HG03095 (cell line): ENCODE data around the gene SHISAL1.
"Not testable (repeated sequence)": the region's sequence is repeated elsewhere in the genome, so short reads cannot be mapped to it uniquely, and the experiment has no call there.

Source experiments
- ATAC-seq: cut with Tn5 transposase; IDR thresholded peaks from one replicate; pipeline ENCODE4 v1.9.1; 2021; ENCODE audit warnings: moderate library complexity; ENCODE audit not compliant: unreplicated experiment

Gene SHISAL1

GRCh38 chr22:44329179-44329796 is 16.5 kb upstream of the SHISAL1 start:
- ATAC-seq = peak; percentile 72

GRCh38 chr22:44328762-44329161 is 16.0 kb upstream of the SHISAL1 start:
- ATAC-seq = no peak

GRCh38 chr22:44328326-44328725 is 15.6 kb upstream of the SHISAL1 start:
- no peak for ATAC-seq

- ATAC-seq = no peak
These were observed 13.7 kb upstream of the SHISAL1 start for GRCh38 chr22:44326491-44326885.

- ATAC-seq = no peak
These were observed 13.2 kb upstream of the SHISAL1 start for GRCh38 chr22:44325718-44326490.

GRCh38 chr22:44323140-44323790 is 10.5 kb upstream of the SHISAL1 start:
- not testable (repeated sequence) for ATAC-seq

GRCh38 chr22:44319685-44320084 is 6.9 kb upstream of the SHISAL1 start:
- ATAC-seq = no peak

- ATAC-seq = no peak
These were observed 6.0 kb upstream of the SHISAL1 start for GRCh38 chr22:44318751-44319150.

GRCh38 chr22:44317886-44318637 is 5.3 kb upstream of the SHISAL1 start:
- ATAC-seq = no peak

GRCh38 chr22:44317123-44317444 is 4.3 kb upstream of the SHISAL1 start:
- ATAC-seq = no peak

GRCh38 chr22:44316393-44317122 is 3.8 kb upstream of the SHISAL1 start:
- ATAC-seq = no peak

- ATAC-seq = no peak
These were observed 1.8 kb upstream of the SHISAL1 start for GRCh38 chr22:44314425-44315067.

GRCh38 chr22:44313385-44314006 is 745 bp upstream of the SHISAL1 start:
- no peak for ATAC-seq

GRCh38 chr22:44311855-44312170 is 938 bp downstream of the SHISAL1 start:
- ATAC-seq = no peak

- ATAC-seq = no peak
These were observed 1.5 kb downstream of the SHISAL1 start for GRCh38 chr22:44311104-44311854.

GRCh38 chr22:44309647-44310046 is 3.1 kb downstream of the SHISAL1 start:
- ATAC-seq = no peak

GRCh38 chr22:44309137-44309536 is 3.6 kb downstream of the SHISAL1 start:
- no peak for ATAC-seq

- ATAC-seq = no peak
These were observed 5.1 kb downstream of the SHISAL1 start for GRCh38 chr22:44307509-44308169.

GRCh38 chr22:44305888-44306287 is 6.9 kb downstream of the SHISAL1 start:
- no peak for ATAC-seq
